HG02885 (cell line): ENCODE data around the gene SMURF2.
"Not testable (repeated sequence)": the region's sequence is repeated elsewhere in the genome, so short reads cannot be mapped to it uniquely, and the experiment has no call there.

Source experiments
- ATAC-seq: cut with Tn5 transposase; IDR thresholded peaks from one replicate; pipeline ENCODE4 v1.9.1; 2021; ENCODE audit warnings: mild to moderate bottlenecking; ENCODE audit not compliant: unreplicated experiment, poor library complexity

SMURF2 gene

GRCh38 chr17:64603987-64604386 lies 58.1 kb downstream of the SMURF2 start:
- no peak for ATAC-seq

DNA sequence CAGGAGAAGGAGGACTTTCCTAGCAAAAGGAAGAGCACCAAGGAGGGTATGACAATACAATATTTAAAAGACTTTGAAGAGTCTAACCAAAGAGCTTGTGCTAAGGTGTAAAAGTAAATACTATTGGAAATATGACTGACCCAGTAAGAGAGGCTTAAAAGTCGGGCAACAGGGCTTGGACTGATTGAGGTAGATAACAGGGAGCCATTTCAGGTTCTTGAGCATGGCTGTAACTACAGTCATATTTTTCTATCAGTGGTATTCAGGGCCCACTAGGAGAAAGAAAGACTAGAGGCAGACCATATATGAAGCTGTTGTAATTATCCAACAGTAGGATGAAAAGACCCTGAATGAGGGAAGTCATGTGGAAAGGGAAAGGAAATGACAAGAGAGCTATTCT lies 62.3 kb downstream of the SMURF2 start:
- ATAC-seq: no peak

- peak; percentile 76 for ATAC-seq
Observed at GRCh38 chr17:64599187-64599676, 62.9 kb downstream of the SMURF2 start.

DNA sequence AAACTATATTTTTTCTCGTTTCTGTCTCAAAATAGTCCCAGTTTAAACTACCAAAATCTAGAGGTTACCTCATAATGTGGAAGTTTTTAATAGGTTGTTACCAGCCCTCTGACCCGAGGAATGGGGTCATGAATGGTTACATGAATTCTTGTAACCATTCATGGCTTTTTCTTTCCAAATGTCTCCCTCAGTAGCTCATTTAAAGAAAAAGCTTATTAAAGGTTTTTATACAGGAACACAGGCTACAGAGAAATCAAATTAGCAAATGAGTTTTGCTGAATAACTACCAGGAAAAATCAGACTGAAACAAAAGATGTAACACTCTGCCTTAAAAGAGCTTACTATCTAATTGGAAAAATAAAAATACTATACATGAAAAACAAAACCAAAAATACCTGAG lies 63.4 kb downstream of the SMURF2 start:
- no peak for ATAC-seq

DNA sequence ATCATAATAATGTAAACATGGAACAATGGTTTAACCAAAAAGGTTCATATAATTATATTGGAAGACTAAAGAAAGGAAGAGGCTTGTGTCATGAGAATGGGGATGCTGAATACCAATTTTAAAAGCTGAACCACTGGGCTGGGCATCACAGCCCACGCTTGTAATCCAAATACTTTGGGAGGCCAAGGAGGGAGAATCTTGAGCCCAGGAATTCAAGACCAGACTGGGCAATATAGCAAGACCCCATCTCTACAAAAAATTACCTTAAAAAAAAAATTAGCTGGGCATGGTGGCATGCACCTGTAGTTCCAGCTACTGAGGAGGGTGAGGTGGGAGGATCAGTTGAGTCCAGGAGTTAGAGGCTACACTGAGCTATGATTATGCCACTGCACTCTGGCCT lies 65.1 kb downstream of the SMURF2 start:
- no peak for ATAC-seq

DNA sequence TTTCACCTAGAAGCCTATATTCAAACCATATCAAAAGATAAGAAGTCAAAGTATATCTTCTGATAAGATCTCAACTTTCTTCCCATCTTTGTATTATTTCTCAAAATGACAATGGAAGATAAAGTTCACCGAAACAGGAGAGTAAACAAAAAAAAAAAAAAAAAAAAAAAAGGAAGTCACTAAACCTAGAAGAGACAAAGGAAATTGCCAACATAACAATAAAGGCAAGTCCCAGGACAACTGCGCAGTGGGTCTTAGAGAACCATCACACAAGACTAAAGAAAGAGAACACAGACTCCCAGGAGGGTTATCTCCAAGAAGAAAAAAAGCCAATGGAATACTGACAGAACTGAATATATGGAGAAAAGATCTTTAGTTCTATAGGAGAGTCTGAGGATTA lies 65.7 kb downstream of the SMURF2 start:
- no peak for ATAC-seq

- ATAC-seq: no peak
Observed at GRCh38 chr17:64591944-64592343, 70.2 kb downstream of the SMURF2 start.

GRCh38 chr17:64585146-64585545 lies 77.0 kb downstream of the SMURF2 start:
- no peak for ATAC-seq

GRCh38 chr17:64583038-64583437 lies 79.1 kb downstream of the SMURF2 start:
- no peak for ATAC-seq

DNA sequence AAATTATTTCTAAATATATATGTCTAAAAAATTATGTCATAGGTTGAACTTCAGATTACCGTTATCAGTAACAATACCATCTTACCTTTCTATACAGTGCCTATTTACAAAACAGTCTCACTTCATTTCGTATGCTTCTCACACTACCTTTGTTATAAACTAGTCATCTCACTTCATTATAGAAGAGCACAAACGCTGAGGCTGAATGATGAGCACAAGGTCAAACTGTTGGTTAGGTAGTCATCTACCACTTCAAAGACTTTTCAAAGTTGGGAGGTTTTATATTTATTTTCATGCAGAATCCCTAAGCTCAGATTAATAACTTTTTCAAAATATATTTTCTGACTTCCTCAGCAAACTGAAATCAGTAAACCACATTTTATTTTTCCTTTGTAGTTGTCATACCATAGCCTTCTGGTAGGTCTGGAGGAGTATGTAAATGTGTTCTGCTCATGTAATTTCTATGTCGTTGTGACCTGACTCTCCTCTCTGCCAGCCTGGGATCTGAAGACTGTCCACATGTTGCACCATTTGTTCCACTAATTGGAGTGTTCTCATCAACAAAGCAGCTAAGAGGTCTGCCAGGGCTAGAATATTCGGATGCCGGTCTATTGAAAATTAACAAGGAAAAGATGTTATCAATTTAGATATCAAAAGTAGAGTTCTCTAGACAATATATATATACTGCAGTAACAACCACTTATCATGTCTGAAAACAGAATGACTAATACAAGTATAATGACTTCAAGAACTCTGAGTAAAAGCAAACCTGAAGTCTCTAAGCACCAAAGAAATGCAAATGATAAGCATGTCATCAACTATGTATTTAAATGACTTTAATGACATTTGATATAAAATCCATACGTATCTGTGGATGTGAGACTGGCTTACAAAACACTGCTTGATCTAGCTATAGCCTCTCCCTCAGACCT lies 81.5 kb downstream of the SMURF2 start:
- ATAC-seq: no peak

- ATAC-seq: no peak
Observed at GRCh38 chr17:64579917-64580316, 82.2 kb downstream of the SMURF2 start.

GRCh38 chr17:64577025-64577424 lies 85.1 kb downstream of the SMURF2 start:
- ATAC-seq: not testable (repeated sequence)

- ATAC-seq: no peak
Observed at GRCh38 chr17:64575431-64575830, 86.7 kb downstream of the SMURF2 start.

DNA sequence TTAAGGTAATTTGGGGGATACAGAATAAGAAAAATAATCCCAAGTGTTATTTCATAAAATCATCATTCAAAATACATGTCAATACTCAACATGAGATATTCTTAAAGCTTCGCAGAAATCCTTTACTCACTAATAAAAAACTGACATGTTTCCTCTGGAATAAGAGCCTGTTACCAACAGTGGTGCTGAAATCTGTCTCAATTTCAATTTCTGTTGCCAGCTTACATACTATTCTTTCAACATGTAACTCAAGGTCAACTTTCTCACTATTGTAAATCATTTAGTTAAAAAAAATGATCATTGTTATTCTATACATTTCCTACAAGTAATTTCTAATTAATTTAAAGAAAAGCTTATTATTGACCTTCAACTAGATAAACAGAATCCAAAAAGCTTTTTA lies 87.5 kb downstream of the SMURF2 start:
- ATAC-seq: no peak

GRCh38 chr17:64573214-64573613 lies 88.9 kb downstream of the SMURF2 start:
- ATAC-seq: no peak

DNA sequence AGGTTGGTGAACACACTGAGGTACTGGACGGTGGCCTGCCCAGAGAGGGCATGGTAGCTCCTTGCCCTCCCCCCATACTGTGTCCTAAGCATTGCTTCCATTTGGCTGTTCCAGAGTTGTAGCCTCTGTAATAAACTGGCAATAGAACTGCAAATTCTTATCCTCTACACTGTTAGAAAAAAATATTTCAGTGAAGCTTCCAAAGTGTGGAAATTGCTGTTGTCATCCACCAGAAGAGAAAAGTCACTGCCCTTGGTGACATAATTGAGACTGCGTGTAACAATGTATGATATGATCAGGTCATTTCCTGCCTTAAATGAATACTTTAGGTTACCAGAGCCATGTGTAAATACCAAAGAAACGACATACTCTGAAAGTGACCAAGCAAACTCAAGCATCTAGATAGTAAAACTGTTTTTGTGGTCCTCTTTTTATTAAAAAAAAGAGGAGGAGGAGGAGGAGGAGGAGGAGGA lies 89.4 kb downstream of the SMURF2 start:
- no peak for ATAC-seq

- no peak for ATAC-seq
Observed at GRCh38 chr17:64571746-64572145, 90.4 kb downstream of the SMURF2 start.

GRCh38 chr17:64565563-64565962 lies 96.5 kb downstream of the SMURF2 start:
- no peak for ATAC-seq

- no peak for ATAC-seq
Observed at GRCh38 chr17:64564098-64564497, 98.0 kb downstream of the SMURF2 start.

DNA sequence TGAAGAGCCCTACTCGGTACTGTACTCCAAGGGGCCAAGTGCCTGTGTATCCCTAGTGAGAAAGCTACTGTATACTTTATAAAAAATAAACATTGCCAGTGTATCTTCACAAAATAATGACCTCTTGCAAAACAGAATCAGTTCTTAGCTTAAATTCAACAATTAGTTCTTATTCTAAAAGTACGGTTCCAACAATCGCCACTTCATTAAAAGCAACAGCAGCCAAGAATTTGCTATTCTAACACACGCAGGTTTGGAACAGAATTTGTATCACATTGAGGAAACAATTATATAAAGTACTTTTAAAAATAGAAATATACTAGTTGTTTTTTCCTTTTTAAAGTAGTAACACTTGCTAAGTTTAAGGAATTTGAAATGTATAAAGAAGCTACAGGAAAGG lies 106.8 kb downstream of the SMURF2 start:
- ATAC-seq: no peak

- ATAC-seq: no peak
Observed at GRCh38 chr17:64554028-64554637, 108.0 kb downstream of the SMURF2 start.
